NCI-H1417 treated with DMSO at 0.1 percent for 48 hours (cell line): ENCODE data around the gene CCRL2.
"Not testable (repeated sequence)": the region's sequence is repeated elsewhere in the genome, so short reads cannot be mapped to it uniquely, and the experiment has no call there.

ENCODE experiments used
- DNase-seq: peaks from one replicate; lab custom pipeline; 2025; lab: John Stamatoyannopoulos, UW

The CCRL2 gene

GRCh38 chr3:46380471-46381221, 26.4 kb upstream of the CCRL2 start:
- no peak for DNase-seq

- DNase-seq = no peak
These were observed 25.4 kb upstream of the CCRL2 start for GRCh38 chr3:46381625-46382024.

GRCh38 chr3:46383211-46383950, 23.7 kb upstream of the CCRL2 start:
- DNase-seq = no peak

- no peak for DNase-seq
These were observed 23.1 kb upstream of the CCRL2 start for GRCh38 chr3:46383951-46384330.

- no peak for DNase-seq
These were observed 20.9 kb upstream of the CCRL2 start for GRCh38 chr3:46386205-46386604.

GRCh38 chr3:46388847-46389246, 18.2 kb upstream of the CCRL2 start:
- not testable (repeated sequence) for DNase-seq

- DNase-seq = no peak
These were observed 17.8 kb upstream of the CCRL2 start for GRCh38 chr3:46389306-46389705.

GRCh38 chr3:46391526-46391925, 15.5 kb upstream of the CCRL2 start:
- not testable (repeated sequence) for DNase-seq

- no peak for DNase-seq
These were observed 14.0 kb upstream of the CCRL2 start for GRCh38 chr3:46393011-46393410.

- no peak for DNase-seq
These were observed 13.3 kb upstream of the CCRL2 start for GRCh38 chr3:46393554-46394434.

- DNase-seq = no peak
These were observed 11.8 kb upstream of the CCRL2 start for GRCh38 chr3:46395210-46395661.

- DNase-seq = no peak
These were observed 11.1 kb upstream of the CCRL2 start for GRCh38 chr3:46395766-46396530.

- DNase-seq = no peak
These were observed 9.9 kb upstream of the CCRL2 start for GRCh38 chr3:46397111-46397510.

GRCh38 chr3:46398186-46398955, 8.7 kb upstream of the CCRL2 start:
- DNase-seq = no peak

GRCh38 chr3:46399098-46399497, 8.0 kb upstream of the CCRL2 start:
- DNase-seq = no peak

GRCh38 chr3:46399557-46399956, 7.5 kb upstream of the CCRL2 start:
- no peak for DNase-seq

GRCh38 chr3:46400000-46400734, 6.9 kb upstream of the CCRL2 start:
- DNase-seq = no peak

- DNase-seq = no peak
These were observed 6.2 kb upstream of the CCRL2 start for GRCh38 chr3:46400846-46401245.

GRCh38 chr3:46401579-46401978, 5.5 kb upstream of the CCRL2 start:
- DNase-seq = no peak

GRCh38 chr3:46402902-46403301, 4.2 kb upstream of the CCRL2 start:
- DNase-seq = not testable (repeated sequence)
